D721Med (cell line): Measurements from ENCODE around the gene GTF2A1.

Source experiments
- DNase-seq: peaks from one replicate; pipeline ENCODE4 v3.0.0; 2011; ENCODE audit warnings: low spot score; ENCODE audit not compliant: insufficient read length
- FAIRE-seq: peaks from 2 replicates; lab custom pipeline; 2011; peaks lifted over from hg19 to GRCh38; lab: Jason Lieb, UNC
- CTCF ChIP-seq: IDR thresholded peaks from 2 replicates; pipeline ENCODE4 v1.5.1; 2012; ENCODE audit warnings: mild to moderate bottlenecking, control low read depth; ENCODE audit not compliant: insufficient read depth; ENCODE audit errors: missing control alignments

GTF2A1 gene

GRCh38 chr14:81205639-81206038, 15.1 kb downstream of the GTF2A1 start:
- FAIRE-seq = no peak
- no peak for DNase-seq
- no peak for TF ChIP-seq CTCF

- DNase-seq (no peak), FAIRE-seq (no peak)
- TF ChIP-seq CTCF = no peak
Measured at GRCh38 chr14:81200054-81200453, 20.7 kb downstream of the GTF2A1 start.

GRCh38 chr14:81199084-81199483, 21.7 kb downstream of the GTF2A1 start:
- no peak for TF ChIP-seq CTCF
- FAIRE-seq = no peak
- DNase-seq = no peak

- TF ChIP-seq CTCF = no peak
- no peak for FAIRE-seq
- DNase-seq = no peak
Measured at GRCh38 chr14:81198651-81199050, 22.1 kb downstream of the GTF2A1 start.

- no peak for DNase-seq
- FAIRE-seq = no peak
- no peak for TF ChIP-seq CTCF
Measured at GRCh38 chr14:81193924-81194633, 26.7 kb downstream of the GTF2A1 start.

- TF ChIP-seq CTCF = no peak
- FAIRE-seq (no peak), DNase-seq (no peak)
Measured at GRCh38 chr14:81192594-81192993, 28.2 kb downstream of the GTF2A1 start.

- DNase-seq = no peak
- no peak for TF ChIP-seq CTCF
- no peak for FAIRE-seq
Measured at GRCh38 chr14:81187832-81188522, 32.8 kb downstream of the GTF2A1 start.
